ENCODE results near the gene SNTG2.

The SNTG2 gene

GRCh38 chr2:1117569-1117968, 166.9 kb downstream of the SNTG2 start (continued):
- TF ChIP-seq PATZ1 (CRISPR knock-in tag; IDR thresholded peaks at IDR 0.05; ENCODE audit: borderline replicate concordance) (no peak), ZNF565 (CRISPR knock-in tag; conservative IDR thresholded peaks at IDR 0.05; ENCODE audit: low read depth) (no peak), ZC3H10 (CRISPR knock-in tag; IDR thresholded peaks at IDR 0.05) (no peak)

GRCh38 chr2:1125217-1125616, 174.6 kb downstream of the SNTG2 start:
- TF ChIP-seq ZNF8 (CRISPR knock-in tag; IDR thresholded peaks at IDR 0.05) (no peak), RARB (CRISPR knock-in tag; IDR thresholded peaks at IDR 0.05) (no peak), ZNF565 (CRISPR knock-in tag; conservative IDR thresholded peaks at IDR 0.05; ENCODE audit: low read depth) (no peak), ZFP30 (CRISPR knock-in tag; IDR thresholded peaks at IDR 0.05) (no peak), TCF4 (CRISPR knock-in tag; IDR thresholded peaks at IDR 0.05; ENCODE audit: borderline replicate concordance) (no peak), CREB5 (CRISPR knock-in tag; IDR thresholded peaks at IDR 0.05; ENCODE audit: low read depth) (no peak), CSDC2 (CRISPR knock-in tag; IDR thresholded peaks at IDR 0.05) (no peak), ESRRG (CRISPR knock-in tag; IDR thresholded peaks at IDR 0.05) (no peak)
- ATAC-seq: no peak

- ATAC-seq: no peak
Measured at GRCh38 chr2:1125633-1126370, 175.2 kb downstream of the SNTG2 start.

GRCh38 chr2:1129982-1130381, 179.3 kb downstream of the SNTG2 start:
- no peak for ATAC-seq
- TF ChIP-seq PATZ1 (CRISPR knock-in tag; IDR thresholded peaks at IDR 0.05; ENCODE audit: borderline replicate concordance): no peak
- no peak for TF ChIP-seq GLIS3 (CRISPR knock-in tag; IDR thresholded peaks at IDR 0.05)
- TF ChIP-seq ARNTL (CRISPR knock-in tag; IDR thresholded peaks at IDR 0.05; ENCODE audit: borderline replicate concordance, low read depth): no peak

More at GRCh38 chr2:1125633-1126370, 175.2 kb downstream of the SNTG2 start:
- no peak for TF ChIP-seq PATZ1 (CRISPR knock-in tag; IDR thresholded peaks at IDR 0.05; ENCODE audit: borderline replicate concordance)
- TF ChIP-seq POU6F1 (CRISPR knock-in tag; IDR thresholded peaks at IDR 0.05; ENCODE audit: borderline replicate concordance, low read depth): no peak
- TF ChIP-seq PPARA (CRISPR knock-in tag; IDR thresholded peaks at IDR 0.05; ENCODE audit: borderline replicate concordance): no peak
- no peak for TF ChIP-seq TCF4 (CRISPR knock-in tag; IDR thresholded peaks at IDR 0.05; ENCODE audit: borderline replicate concordance)
- no peak for TF ChIP-seq ZC3H10 (CRISPR knock-in tag; IDR thresholded peaks at IDR 0.05)
- no peak for TF ChIP-seq ISL1 (CRISPR knock-in tag; IDR thresholded peaks at IDR 0.05)
- no peak for TF ChIP-seq GLIS3 (CRISPR knock-in tag; IDR thresholded peaks at IDR 0.05)
- no peak for TF ChIP-seq ZNF70 (CRISPR knock-in tag; IDR thresholded peaks at IDR 0.05)
- TF ChIP-seq TOX (CRISPR knock-in tag; IDR thresholded peaks at IDR 0.05; ENCODE audit: borderline replicate concordance): no peak
- no peak for TF ChIP-seq ZNF8 (CRISPR knock-in tag; IDR thresholded peaks at IDR 0.05)
- no peak for TF ChIP-seq BACH2 (CRISPR knock-in tag; IDR thresholded peaks at IDR 0.05; ENCODE audit: borderline replicate concordance)
